HCT116 (cell line): ENCODE data around the gene CISTR. TPM values are rescaled to one million over a fixed set of nuclear protein-coding genes. Genes with fewer than 3 reads are reported as not detected.

Experiments used
- ATAC-seq: fragments of 200-7000 bp; cut with Tn5 transposase; 2 replicates; pipeline ENCODE4 v1.9.1; 2020; ENCODE audit warnings: mild to moderate bottlenecking, moderate library complexity
- BruUV-seq: library from RNA; stranded (reverse); fragments of 400-500 nt; replicated peaks from 2 replicates; lab custom pipeline; 2021; lab: Mats Ljungman, UMichigan
- CTCF ChIA-PET: fragments of 300-600 bp; sonication (Branson Sonifier 250); formaldehyde crosslinking; loops from one replicate; lab custom pipeline; 2021; ENCODE audit warnings: antibody characterized with exemption; lab: Charles Lee
- POLR2A ChIA-PET: fragments of 300-600, 350-600 bp; sonication (Branson Sonifier 250); formaldehyde crosslinking; loops from one replicate; lab custom pipeline; 2021; ENCODE audit warnings: antibody characterized with exemption; lab: Charles Lee
- RAD21 ChIA-PET, 2 experiments: fragments of 300-600 bp; sonication (Branson Sonifier 250); formaldehyde crosslinking; loops; one replicate each; lab custom pipeline; 2023; ENCODE audit warnings: low total read pairs in 2 of 2; ENCODE audit not compliant: uncharacterized antibody in 2 of 2, unreplicated experiment in 2 of 2, low non-redundant PET in 1 of 2; lab: Charles Lee
- DNase-seq: peaks from one replicate; pipeline ENCODE4 v3.0.0-alpha.2; 2010; ENCODE audit warnings: low read depth, low spot score
- H2AFZ ChIP-seq: fragments of 200-600 bp; shearing (Covaris generic), sonication (generic); 2 replicates; pipeline ENCODE4 v1.6.1; 2017; ENCODE audit warnings: low read depth, mixed run types, mixed read lengths, antibody characterized with exemption, low read length; ENCODE audit not compliant: poor library complexity, severe bottlenecking
- H3K27ac ChIP-seq: 2 replicates; pipeline ENCODE4 v1.5.1; 2012; ENCODE audit warnings: low read depth, low read length
- H3K27me3 ChIP-seq: fragments of 200-600 bp; sonication (generic); 2 replicates; pipeline ENCODE4 v1.6.1; 2016; ENCODE audit warnings: mixed run types, low read length, mixed read lengths; ENCODE audit not compliant: insufficient read depth
- H3K36me3 ChIP-seq, 2 experiments: fragments of 200-500 bp in 1 of 2; fragments of 200-600 bp in 1 of 2; sonication (Bioruptor generic) in 1 of 2; sonication (generic) in 1 of 2; 2 replicates each; pipeline versions ENCODE4 v1.5.1 to v1.6.1; 2014 to 2016; ENCODE audit warnings: low read length in 2 of 2, inconsistent platforms in 1 of 2, mixed read lengths in 1 of 2, mixed run types in 1 of 2; ENCODE audit not compliant: insufficient read depth in 2 of 2, control insufficient read depth in 1 of 2
- H3K4me1 ChIP-seq, 2 experiments: fragments of 200-600 bp in 1 of 2; sonication (generic) in 1 of 2; 2 replicates each; pipeline versions ENCODE4 v1.5.1 to v1.6.1; 2012 to 2017; ENCODE audit warnings: low read length in 2 of 2, inconsistent platforms in 1 of 2, mild to moderate bottlenecking in 1 of 2, mixed read lengths in 1 of 2, mixed run types in 1 of 2, moderate library complexity in 1 of 2; ENCODE audit not compliant: insufficient read depth in 2 of 2, control insufficient read depth in 1 of 2
- H3K4me2 ChIP-seq: fragments of 200-600 bp; sonication (generic); 2 replicates; pipeline ENCODE4 v1.6.1; 2017; ENCODE audit warnings: mixed run types, low read length, mixed read lengths
- H3K4me3 ChIP-seq, 2 experiments: fragments of 200-600 bp in 1 of 2; sonication (generic) in 1 of 2; replicated peaks in 1 of 2; 2 replicates each; pipeline ENCODE4 v1.5.1; 2011 to 2016; ENCODE audit warnings: low read length in 2 of 2, control low read depth in 1 of 2, low read depth in 1 of 2, mild to moderate bottlenecking in 1 of 2, mixed read lengths in 1 of 2, mixed run types in 1 of 2
- H3K79me2 ChIP-seq: fragments of 200-600 bp; sonication (generic); 2 replicates; pipeline ENCODE4 v1.6.1; 2017; ENCODE audit warnings: mild to moderate bottlenecking, mixed run types, low read length, moderate library complexity, mixed read lengths; ENCODE audit not compliant: insufficient read depth
- H3K9ac ChIP-seq: fragments of 200-600 bp; sonication (generic); 2 replicates; pipeline ENCODE4 v1.6.1; 2016; ENCODE audit warnings: low read length, mixed read lengths
- H3K9me2 ChIP-seq: fragments of 200-600 bp; sonication (generic), shearing (Covaris generic); 2 replicates; pipeline ENCODE4 v1.6.1; 2017; ENCODE audit warnings: mixed run types, mild to moderate bottlenecking, moderate library complexity; ENCODE audit not compliant: insufficient read depth
- H3K9me3 ChIP-seq, 2 experiments: fragments of 200-500 bp in 1 of 2; fragments of 200-600 bp in 1 of 2; sonication (Bioruptor generic) in 1 of 2; sonication (generic) in 1 of 2; 2 replicates each; pipeline ENCODE4 v1.6.1; 2014 to 2017; ENCODE audit warnings: low read length in 2 of 2, mixed read lengths in 2 of 2, inconsistent platforms in 1 of 2, low read depth in 1 of 2, mild to moderate bottlenecking in 1 of 2, mixed run types in 1 of 2, moderate library complexity in 1 of 2; ENCODE audit not compliant: control insufficient read depth in 1 of 2, insufficient read depth in 1 of 2
- H4K20me1 ChIP-seq: fragments of 200-600 bp; sonication (generic), shearing (Covaris generic); 2 replicates; pipeline ENCODE4 v1.6.1; 2017; ENCODE audit warnings: mixed run types, mild to moderate bottlenecking, moderate library complexity; ENCODE audit not compliant: insufficient read depth
- CBX3 ChIP-seq: IDR thresholded peaks from 2 replicates; pipeline ENCODE4 v1.6.1; 2012; ENCODE audit warnings: low read depth
- CEBPB ChIP-seq: IDR thresholded peaks from 2 replicates; pipeline ENCODE4 v1.6.1; 2012; ENCODE audit warnings: low read depth
- CTCF ChIP-seq, 3 experiments: fragments of 200-600 bp in 1 of 3; sonication (generic) in 1 of 3; IDR thresholded peaks in 2 of 3; conservative IDR thresholded peaks in 1 of 3; 2 replicates each; pipeline ENCODE4 v1.5.1; 2012 to 2017; ENCODE audit warnings: low read depth in 2 of 3, low read length in 2 of 3, antibody characterized with exemption in 1 of 3, borderline replicate concordance in 1 of 3, control low read depth in 1 of 3, mild to moderate bottlenecking in 1 of 3, mixed read lengths in 1 of 3, mixed run types in 1 of 3, moderate library complexity in 1 of 3; ENCODE audit not compliant: insufficient read depth in 1 of 3
- ELF1 ChIP-seq: IDR thresholded peaks from 2 replicates; pipeline ENCODE4 v1.6.1; 2012; ENCODE audit warnings: low read depth, borderline replicate concordance
- EZH2 ChIP-seq: fragments of 200-600 bp; sonication (generic); IDR thresholded peaks from 2 replicates; pipeline ENCODE4 v1.6.1; 2017; ENCODE audit warnings: antibody characterized with exemption, mixed run types
- EZH2phosphoT487 ChIP-seq: fragments of 200-600 bp; IDR thresholded peaks from 2 replicates; pipeline ENCODE4 v1.6.1; 2018; ENCODE audit warnings: antibody characterized with exemption, borderline replicate concordance
- FOSL1 ChIP-seq: IDR thresholded peaks from 2 replicates; pipeline ENCODE4 v1.6.1; 2012; ENCODE audit warnings: low read depth
- JUND ChIP-seq: IDR thresholded peaks from 2 replicates; pipeline ENCODE4 v1.6.1; 2012
- POLR2A ChIP-seq: IDR thresholded peaks from 2 replicates; pipeline ENCODE4 v1.7.0; 2011; ENCODE audit warnings: borderline replicate concordance; ENCODE audit not compliant: insufficient read depth, insufficient read length; ENCODE audit errors: extremely low read depth
- POLR2AphosphoS5 ChIP-seq: IDR thresholded peaks from 2 replicates; pipeline ENCODE4 v1.6.1; 2011; ENCODE audit warnings: mild to moderate bottlenecking, low read depth, low read length, moderate library complexity
- RAD21 ChIP-seq: IDR thresholded peaks from 2 replicates; pipeline ENCODE4 v1.6.1; 2012; ENCODE audit warnings: low read depth, mild to moderate bottlenecking
- REST ChIP-seq: IDR thresholded peaks from 2 replicates; pipeline ENCODE4 v1.6.1; 2012; ENCODE audit warnings: low read depth
- SIN3A ChIP-seq: IDR thresholded peaks from 2 replicates; pipeline ENCODE4 v1.6.1; 2012; ENCODE audit warnings: low read depth
- SP1 ChIP-seq: IDR thresholded peaks from 2 replicates; pipeline ENCODE4 v1.6.1; 2012; ENCODE audit warnings: low read depth
- SRF ChIP-seq: IDR thresholded peaks from 2 replicates; pipeline ENCODE4 v1.6.1; 2012; ENCODE audit warnings: low read depth
- TCF7L2 ChIP-seq: IDR thresholded peaks from 2 replicates; pipeline ENCODE4 v1.7.0; 2011; ENCODE audit warnings: borderline replicate concordance, inconsistent platforms; ENCODE audit not compliant: insufficient read depth, insufficient read length; ENCODE audit errors: extremely low read depth
- YY1 ChIP-seq: IDR thresholded peaks from 2 replicates; pipeline ENCODE4 v1.6.1; 2011; ENCODE audit warnings: low read length, low read depth, moderate library complexity, mild to moderate bottlenecking; ENCODE audit not compliant: insufficient replicate concordance; ENCODE audit errors: extremely low read depth
- ZFX ChIP-seq: fragments of 450-650 bp; IDR thresholded peaks from 2 replicates; pipeline ENCODE4 v1.6.1; 2017
- intact Hi-C: fragments of 100-400 bp; cut with micrococcal nuclease; formaldehyde crosslinking; loops from 2 replicates; pipeline ENCODE4 v1.10.0; 2022
- total RNA-seq: library from RNA; stranded (reverse); gene quantifications from one replicate; pipeline ENCODE4 v1.2.1, GENCODE V29; 2021; ENCODE audit not compliant: unreplicated experiment
- TF ChIP-seq, protein P1 (sequence below): IDR thresholded peaks from 2 replicates; pipeline ENCODE4 v1.6.1; 2012

Gene CISTR
- total RNA-seq, 1 experiment from 2014 or later: not detected

DNA sequence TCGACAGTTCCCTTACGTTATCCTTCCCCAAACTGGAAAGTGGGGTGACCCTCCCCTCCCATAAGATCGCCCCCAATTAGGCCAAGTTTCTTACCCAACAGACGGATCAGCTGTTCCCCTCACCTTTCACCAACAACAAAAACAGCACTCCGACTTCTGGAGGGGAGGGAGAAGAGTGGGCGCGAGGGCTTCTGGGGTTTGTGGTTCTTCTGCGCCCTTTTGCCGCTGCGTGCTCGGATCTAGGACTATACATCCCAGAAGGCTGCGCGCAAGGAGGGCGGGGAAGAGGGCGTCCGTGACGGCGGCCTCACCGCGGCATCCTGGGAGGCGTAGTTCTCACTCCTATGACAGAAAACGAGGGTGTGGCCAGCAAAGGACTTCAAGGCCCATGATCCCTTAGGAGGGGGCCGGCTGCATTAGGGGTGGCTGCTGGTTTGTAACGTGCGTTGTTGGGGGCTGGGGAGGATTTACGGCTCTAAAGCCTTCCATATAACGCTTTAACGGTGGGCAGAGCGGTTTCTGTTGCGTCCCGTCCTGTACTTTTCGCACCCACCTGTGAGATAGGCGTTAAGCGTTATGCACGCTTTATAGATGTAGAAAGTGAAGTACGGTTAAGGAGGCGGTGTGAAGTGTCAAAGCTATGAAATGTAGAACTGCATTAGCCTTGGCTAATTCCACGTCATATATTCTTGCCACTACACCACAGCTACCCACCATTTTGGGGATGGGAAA is 24.3 kb downstream of the CISTR start, which contains the start of gene CALCOCO1:
TSS of gene CALCOCO1 (minus strand) at position 143 of the 732 bp plus-strand sequence. CDS start 2,210 bp downstream, outside the sequence.
- H3K27ac ChIP-seq: no peak within 1 kb of the TSS
- RAD21 ChIA-PET: no interaction called here
- intact Hi-C loops: no loop called here

More for the DNA sequence above, 24.3 kb downstream of the CISTR start, which contains the start of gene CALCOCO1:
- Histone ChIP-seq H3K4me1 (peaks cover 10 to 25% of the 10 kb centered on the region in 2 experiments), H3K27me3 (no peaks in the 10 kb centered on the region), H3K36me3 (no peaks in the 10 kb centered on the region), H3K9me2 (no peaks in the 10 kb centered on the region), H3K9me3 (no peaks in the 10 kb centered on the region), H3K4me3 (peak within 1 kb of the TSS; percentile 70 to 86), H3K79me2 (no peaks in the 10 kb centered on the region), H3K4me2 (peak within 1 kb of the TSS; percentile 86), H2AFZ (no peak within 1 kb of the TSS), H4K20me1 (no peaks in the 10 kb centered on the region), H3K9ac (peak within 1 kb of the TSS; percentile 51)
- DNase-seq (peak; percentile 96), ATAC-seq (peak; percentile 99)
- POLR2A ChIA-PET: interaction anchor here (1.5 to 1.8 kb wide), 2 partner anchors 11 to 33 kb away, joined by 4 to 5 read pairs; no protein-coding TSS in a partner anchor
- BruUV-seq: no TSS peak
- CTCF ChIA-PET: interaction anchor here (1.0 to 2.7 kb wide), 3 partner anchors 15 to 25 kb away, joined by 3 to 10 read pairs (median 3); no protein-coding TSS in a partner anchor
- TF ChIP-seq CTCF (IDR thresholded peaks at IDR 0.05 in 2 of 3, conservative IDR thresholded peaks at IDR 0.05 in 1 of 3; ENCODE audit: borderline replicate concordance in 1 of 3, insufficient read depth in 1 of 3, low read depth in 2 of 3, low read length in 2 of 3) (no peak), SRF (peak; percentile 47; the same call in 1 of the 2 replicates), FOSL1 (no peak), POLR2A (peak; percentile 56), POLR2AphosphoS5 (peak; percentile 72), SIN3A (peak; percentile 56; the same call in 1 of the 2 replicates), CEBPB (no peak), EZH2 (no peak), EZH2phosphoT487 (no peak), CBX3 (peak; percentile 42; the same call in 1 of the 2 replicates), TCF7L2 (peak; percentile 52), SP1 (peak; percentile 99), JUND (no peak), ELF1 (peak; percentile 19; the same call in 1 of the 2 replicates), ZFX (no peak), RAD21 (no peak), YY1 (peak; percentile 68), REST (no peak)
- TF ChIP-seq, protein P1, sequence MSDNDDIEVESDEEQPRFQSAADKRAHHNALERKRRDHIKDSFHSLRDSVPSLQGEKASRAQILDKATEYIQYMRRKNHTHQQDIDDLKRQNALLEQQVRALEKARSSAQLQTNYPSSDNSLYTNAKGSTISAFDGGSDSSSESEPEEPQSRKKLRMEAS: peak; percentile 59; the same call in 1 of the 2 replicates
